Neural cell (in vitro differentiated cells): ENCODE measurements around the gene WRNIP1.

Experiments
- EP300 ChIP-seq: fragments of 450-650 bp; conservative IDR thresholded peaks from 2 replicates; pipeline ENCODE4 v1.6.1; 2014; ENCODE audit warnings: antibody characterized with exemption, mild to moderate bottlenecking, moderate library complexity; ENCODE audit not compliant: poor library complexity, severe bottlenecking
- EZH2 ChIP-seq: fragments of 200-600, 300-800 bp; shearing (Covaris generic), sonication (generic); IDR thresholded peaks from 2 replicates; pipeline ENCODE4 v1.6.1; 2014; ENCODE audit warnings: antibody characterized with exemption, low read length, borderline replicate concordance, mild to moderate bottlenecking; ENCODE audit not compliant: insufficient read depth, poor library complexity, severe bottlenecking
- POLR2AphosphoS5 ChIP-seq: IDR thresholded peaks from 2 replicates; pipeline ENCODE4 v1.6.1; 2012
- TAF1 ChIP-seq: IDR thresholded peaks from 2 replicates; pipeline ENCODE4 v1.6.1; 2012; ENCODE audit warnings: low read depth
- TF ChIP-seq, protein P1 (sequence below): fragments of 450-650 bp; IDR thresholded peaks from 2 replicates; pipeline ENCODE4 v1.5.1; 2014; ENCODE audit warnings: antibody characterized with exemption, mild to moderate bottlenecking, moderate library complexity; ENCODE audit not compliant: poor library complexity, severe bottlenecking
- TF ChIP-seq, protein P2 (sequence below): IDR thresholded peaks from 2 replicates; pipeline ENCODE4 v1.6.1; 2012; ENCODE audit warnings: borderline replicate concordance

DNA sequence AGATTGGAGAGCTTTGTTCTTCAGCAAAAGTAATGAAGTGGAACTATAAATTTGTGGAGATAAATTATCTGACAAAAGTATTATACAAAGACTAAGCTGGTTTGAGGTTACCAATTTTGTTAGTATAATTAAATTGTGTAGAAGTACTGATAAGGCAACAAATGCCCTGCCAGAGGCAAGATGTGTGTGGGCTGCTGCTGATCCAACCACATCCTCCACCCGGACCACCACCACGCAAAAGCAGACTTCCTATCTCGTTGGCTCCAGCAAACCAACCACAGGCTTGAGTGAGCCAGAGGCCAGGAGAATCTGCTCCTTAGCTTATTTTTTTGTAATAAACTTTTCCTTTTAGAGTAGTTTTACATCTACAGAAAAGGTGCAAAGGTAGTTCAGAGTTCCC, 13.3 kb upstream of the WRNIP1 start:
- TF ChIP-seq, protein P1, sequence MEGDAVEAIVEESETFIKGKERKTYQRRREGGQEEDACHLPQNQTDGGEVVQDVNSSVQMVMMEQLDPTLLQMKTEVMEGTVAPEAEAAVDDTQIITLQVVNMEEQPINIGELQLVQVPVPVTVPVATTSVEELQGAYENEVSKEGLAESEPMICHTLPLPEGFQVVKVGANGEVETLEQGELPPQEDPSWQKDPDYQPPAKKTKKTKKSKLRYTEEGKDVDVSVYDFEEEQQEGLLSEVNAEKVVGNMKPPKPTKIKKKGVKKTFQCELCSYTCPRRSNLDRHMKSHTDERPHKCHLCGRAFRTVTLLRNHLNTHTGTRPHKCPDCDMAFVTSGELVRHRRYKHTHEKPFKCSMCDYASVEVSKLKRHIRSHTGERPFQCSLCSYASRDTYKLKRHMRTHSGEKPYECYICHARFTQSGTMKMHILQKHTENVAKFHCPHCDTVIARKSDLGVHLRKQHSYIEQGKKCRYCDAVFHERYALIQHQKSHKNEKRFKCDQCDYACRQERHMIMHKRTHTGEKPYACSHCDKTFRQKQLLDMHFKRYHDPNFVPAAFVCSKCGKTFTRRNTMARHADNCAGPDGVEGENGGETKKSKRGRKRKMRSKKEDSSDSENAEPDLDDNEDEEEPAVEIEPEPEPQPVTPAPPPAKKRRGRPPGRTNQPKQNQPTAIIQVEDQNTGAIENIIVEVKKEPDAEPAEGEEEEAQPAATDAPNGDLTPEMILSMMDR, result no peak
- TF ChIP-seq, protein P2, sequence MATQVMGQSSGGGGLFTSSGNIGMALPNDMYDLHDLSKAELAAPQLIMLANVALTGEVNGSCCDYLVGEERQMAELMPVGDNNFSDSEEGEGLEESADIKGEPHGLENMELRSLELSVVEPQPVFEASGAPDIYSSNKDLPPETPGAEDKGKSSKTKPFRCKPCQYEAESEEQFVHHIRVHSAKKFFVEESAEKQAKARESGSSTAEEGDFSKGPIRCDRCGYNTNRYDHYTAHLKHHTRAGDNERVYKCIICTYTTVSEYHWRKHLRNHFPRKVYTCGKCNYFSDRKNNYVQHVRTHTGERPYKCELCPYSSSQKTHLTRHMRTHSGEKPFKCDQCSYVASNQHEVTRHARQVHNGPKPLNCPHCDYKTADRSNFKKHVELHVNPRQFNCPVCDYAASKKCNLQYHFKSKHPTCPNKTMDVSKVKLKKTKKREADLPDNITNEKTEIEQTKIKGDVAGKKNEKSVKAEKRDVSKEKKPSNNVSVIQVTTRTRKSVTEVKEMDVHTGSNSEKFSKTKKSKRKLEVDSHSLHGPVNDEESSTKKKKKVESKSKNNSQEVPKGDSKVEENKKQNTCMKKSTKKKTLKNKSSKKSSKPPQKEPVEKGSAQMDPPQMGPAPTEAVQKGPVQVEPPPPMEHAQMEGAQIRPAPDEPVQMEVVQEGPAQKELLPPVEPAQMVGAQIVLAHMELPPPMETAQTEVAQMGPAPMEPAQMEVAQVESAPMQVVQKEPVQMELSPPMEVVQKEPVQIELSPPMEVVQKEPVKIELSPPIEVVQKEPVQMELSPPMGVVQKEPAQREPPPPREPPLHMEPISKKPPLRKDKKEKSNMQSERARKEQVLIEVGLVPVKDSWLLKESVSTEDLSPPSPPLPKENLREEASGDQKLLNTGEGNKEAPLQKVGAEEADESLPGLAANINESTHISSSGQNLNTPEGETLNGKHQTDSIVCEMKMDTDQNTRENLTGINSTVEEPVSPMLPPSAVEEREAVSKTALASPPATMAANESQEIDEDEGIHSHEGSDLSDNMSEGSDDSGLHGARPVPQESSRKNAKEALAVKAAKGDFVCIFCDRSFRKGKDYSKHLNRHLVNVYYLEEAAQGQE, result no peak
- TF ChIP-seq POLR2AphosphoS5 (no peak), EZH2 (no peak), TAF1 (no peak), EP300 (no peak)
